ENCODE measurements around the gene IL36RN.

DNA sequence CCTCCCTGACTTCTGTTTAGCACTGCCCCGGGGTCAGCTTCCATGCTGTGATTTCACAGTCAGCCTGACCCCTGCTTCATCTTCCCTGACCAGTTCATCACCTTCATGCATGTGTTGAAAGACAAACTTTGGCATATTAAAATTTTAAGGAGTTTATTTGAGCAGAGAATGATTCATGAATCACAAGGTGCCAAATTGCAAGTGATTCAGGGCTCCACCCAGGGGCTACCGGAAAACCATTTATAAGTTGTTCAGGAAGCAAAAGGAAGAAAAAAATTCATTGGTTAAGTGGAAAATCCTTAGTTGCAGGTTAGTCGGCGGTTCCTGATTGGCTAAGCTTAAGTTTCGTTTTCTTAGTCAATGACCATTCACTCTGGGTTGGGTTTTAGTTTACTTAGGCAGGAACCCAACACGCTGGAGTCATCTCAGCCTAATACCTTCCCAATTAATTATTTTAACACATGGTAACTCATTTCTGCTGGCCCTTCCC, 19.4 kb downstream of the IL36RN start:
- TF ChIP-seq, protein P1, sequence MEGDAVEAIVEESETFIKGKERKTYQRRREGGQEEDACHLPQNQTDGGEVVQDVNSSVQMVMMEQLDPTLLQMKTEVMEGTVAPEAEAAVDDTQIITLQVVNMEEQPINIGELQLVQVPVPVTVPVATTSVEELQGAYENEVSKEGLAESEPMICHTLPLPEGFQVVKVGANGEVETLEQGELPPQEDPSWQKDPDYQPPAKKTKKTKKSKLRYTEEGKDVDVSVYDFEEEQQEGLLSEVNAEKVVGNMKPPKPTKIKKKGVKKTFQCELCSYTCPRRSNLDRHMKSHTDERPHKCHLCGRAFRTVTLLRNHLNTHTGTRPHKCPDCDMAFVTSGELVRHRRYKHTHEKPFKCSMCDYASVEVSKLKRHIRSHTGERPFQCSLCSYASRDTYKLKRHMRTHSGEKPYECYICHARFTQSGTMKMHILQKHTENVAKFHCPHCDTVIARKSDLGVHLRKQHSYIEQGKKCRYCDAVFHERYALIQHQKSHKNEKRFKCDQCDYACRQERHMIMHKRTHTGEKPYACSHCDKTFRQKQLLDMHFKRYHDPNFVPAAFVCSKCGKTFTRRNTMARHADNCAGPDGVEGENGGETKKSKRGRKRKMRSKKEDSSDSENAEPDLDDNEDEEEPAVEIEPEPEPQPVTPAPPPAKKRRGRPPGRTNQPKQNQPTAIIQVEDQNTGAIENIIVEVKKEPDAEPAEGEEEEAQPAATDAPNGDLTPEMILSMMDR (IDR thresholded peaks at IDR 0.05), result no peak
- TF ChIP-seq POLR2A (IDR thresholded peaks at IDR 0.05), result no peak

Measured in heart left ventricle (tissue), 13 donors.